Liver (tissue), 9 donors: ENCODE results near the gene TCAIM. TPM values are rescaled to one million over a fixed set of nuclear protein-coding genes. Genes with fewer than 3 reads are reported as not detected.

Experiments used
- DNase-seq: peaks from one replicate; pipeline ENCODE4 v3.0.0-alpha.2; 2017; ENCODE audit warnings: low spot score
- H3K27ac ChIP-seq, 2 donors: one replicate each; pipeline ENCODE4 v1.7.0; 2013; ENCODE audit warnings: inconsistent platforms in 2 of 2, low read length in 2 of 2, control low read depth in 1 of 2, low read depth in 1 of 2, mild to moderate bottlenecking in 1 of 2
- H3K27me3 ChIP-seq, 4 donors: one replicate each; pipeline versions ENCODE4 v1.6.1 to v1.7.0; 2013; ENCODE audit warnings: low read length in 3 of 4, inconsistent platforms in 1 of 4, mild to moderate bottlenecking in 1 of 4, moderate library complexity in 1 of 4; ENCODE audit not compliant: control insufficient read depth in 4 of 4, insufficient read depth in 4 of 4
- H3K36me3 ChIP-seq, 4 donors: one replicate each; pipeline versions ENCODE4 v1.6.1 to v1.7.0; 2013; ENCODE audit warnings: low read length in 3 of 4, mild to moderate bottlenecking in 3 of 4, low read depth in 1 of 4, moderate library complexity in 1 of 4; ENCODE audit not compliant: control insufficient read depth in 4 of 4, insufficient read depth in 3 of 4
- H3K4me1 ChIP-seq, 4 donors: one replicate each; pipeline versions ENCODE4 v1.6.1 to v1.7.0; 2013; ENCODE audit warnings: low read length in 3 of 4, mild to moderate bottlenecking in 3 of 4, moderate library complexity in 1 of 4; ENCODE audit not compliant: control insufficient read depth in 4 of 4, insufficient read depth in 4 of 4
- H3K4me3 ChIP-seq, 3 donors: one replicate each; pipeline versions ENCODE4 v1.6.1 to v1.7.0; 2013; ENCODE audit warnings: low read length in 3 of 3, control low read depth in 1 of 3, low read depth in 1 of 3, mild to moderate bottlenecking in 1 of 3
- H3K9ac ChIP-seq, 2 donors: one replicate each; pipeline ENCODE4 v1.7.0; 2013; ENCODE audit warnings: low read length in 2 of 2, mild to moderate bottlenecking in 2 of 2, moderate library complexity in 2 of 2, control low read depth in 1 of 2, low read depth in 1 of 2
- H3K9me3 ChIP-seq, 4 donors: one replicate each; pipeline versions ENCODE4 v1.6.1 to v1.7.0; 2013; ENCODE audit warnings: low read length in 3 of 4; ENCODE audit not compliant: control insufficient read depth in 4 of 4
- EGR1 ChIP-seq, 2 donors: IDR thresholded peaks; 2 replicates each; pipeline ENCODE4 v1.6.1; 2016 to 2018; ENCODE audit warnings: antibody characterized with exemption in 2 of 2, low read depth in 2 of 2
- FOXA1 ChIP-seq: IDR thresholded peaks from 2 replicates; pipeline ENCODE4 v1.6.1; 2016; ENCODE audit warnings: antibody characterized with exemption
- FOXA2 ChIP-seq: IDR thresholded peaks from 2 replicates; pipeline ENCODE4 v1.6.1; 2016; ENCODE audit warnings: antibody characterized with exemption
- GABPA ChIP-seq, 2 donors: IDR thresholded peaks in 1 of 2; conservative IDR thresholded peaks in 1 of 2; 2 replicates each; pipeline ENCODE4 v1.6.1; 2016; ENCODE audit warnings: antibody characterized with exemption in 2 of 2, mild to moderate bottlenecking in 1 of 2, moderate library complexity in 1 of 2
- HNF4A ChIP-seq, 2 donors: conservative IDR thresholded peaks; 2 replicates each; pipeline ENCODE4 v1.6.1; 2016; ENCODE audit warnings: antibody characterized with exemption in 2 of 2, mild to moderate bottlenecking in 2 of 2
- HNF4G ChIP-seq: IDR thresholded peaks from 2 replicates; pipeline ENCODE4 v1.6.1; 2016; ENCODE audit warnings: antibody characterized with exemption
- JUND ChIP-seq, 2 donors: IDR thresholded peaks; 2 replicates each; pipeline ENCODE4 v1.6.1; 2016; ENCODE audit warnings: antibody characterized with exemption in 2 of 2
- RAD21 ChIP-seq, 2 donors: IDR thresholded peaks; 2 replicates each; pipeline ENCODE4 v1.6.1; 2016; ENCODE audit warnings: antibody characterized with exemption in 2 of 2, mild to moderate bottlenecking in 2 of 2
- RXRA ChIP-seq, 2 donors: IDR thresholded peaks; 2 replicates each; pipeline ENCODE4 v1.6.1; 2017 to 2018; ENCODE audit warnings: antibody characterized with exemption in 2 of 2, mild to moderate bottlenecking in 1 of 2
- SP1 ChIP-seq: IDR thresholded peaks from 2 replicates; pipeline ENCODE4 v1.6.1; 2018; ENCODE audit warnings: antibody characterized with exemption, mild to moderate bottlenecking
- TAF1 ChIP-seq: conservative IDR thresholded peaks from 2 replicates; pipeline ENCODE4 v1.6.1; 2016; ENCODE audit warnings: antibody characterized with exemption, mild to moderate bottlenecking
- YY1 ChIP-seq: IDR thresholded peaks from 2 replicates; pipeline ENCODE4 v1.6.1; 2016; ENCODE audit warnings: antibody characterized with exemption, mild to moderate bottlenecking
- WGBS: extraction: QIAGEN DNeasy Blood & Tissue Kit; methylation state at CpG from one replicate; pipeline ENCODE4 v1.1.7; 2013; 5-methylcytosine and 5-hydroxymethylcytosine counted together
- polyA plus RNA-seq, 2 donors: library from polyadenylated mRNA; stranded (reverse) in 1 of 2; unstranded in 1 of 2; fragments of 200-250 nt in 1 of 2; fragments of >200 nt in 1 of 2; fragmentation: Nextera tagmentation in 1 of 2; extraction: Ambion mirVana in 1 of 2; gene quantifications; one replicate each; pipeline versions ENCODE4 v1.2.1 to v1.2.3, GENCODE V29; 2013 to 2015
- total RNA-seq, 2 donors: library from RNA; depleted of rRNA; stranded (reverse); fragments of >200 nt; gene quantifications; one replicate each; pipeline ENCODE4 v1.2.3, GENCODE V29; 2014
- TF ChIP-seq, protein P1 (sequence below): IDR thresholded peaks from 2 replicates; pipeline ENCODE4 v1.6.1; 2016; ENCODE audit warnings: antibody characterized with exemption
- TF ChIP-seq, protein P2 (sequence below): fragments of 150-350 bp; IDR thresholded peaks from 2 replicates; pipeline ENCODE4 v1.5.1; 2017; ENCODE audit warnings: improper control_type of control experiment, low read depth, low read length; ENCODE audit not compliant: missing input control
- TF ChIP-seq, protein P3 (sequence below): IDR thresholded peaks from 2 replicates; pipeline ENCODE4 v1.6.1; 2016; ENCODE audit warnings: antibody characterized with exemption
- TF ChIP-seq, protein P4 (sequence below): IDR thresholded peaks from 2 replicates; pipeline ENCODE4 v1.6.1; 2016; ENCODE audit warnings: antibody characterized with exemption
- TF ChIP-seq, protein P5 (sequence below): IDR thresholded peaks from 2 replicates; pipeline ENCODE4 v1.6.1; 2016; ENCODE audit warnings: antibody characterized with exemption, mild to moderate bottlenecking
- donor health status: healthy.
- donor health status: healthy.
- donor health status: healthy.
- donor health status: healthy.
- donor health status: healthy.

The TCAIM gene
- total and polyA plus RNA-seq, 4 donors, result 21.0 to 46.6 (median 24.0) TPM

DNA sequence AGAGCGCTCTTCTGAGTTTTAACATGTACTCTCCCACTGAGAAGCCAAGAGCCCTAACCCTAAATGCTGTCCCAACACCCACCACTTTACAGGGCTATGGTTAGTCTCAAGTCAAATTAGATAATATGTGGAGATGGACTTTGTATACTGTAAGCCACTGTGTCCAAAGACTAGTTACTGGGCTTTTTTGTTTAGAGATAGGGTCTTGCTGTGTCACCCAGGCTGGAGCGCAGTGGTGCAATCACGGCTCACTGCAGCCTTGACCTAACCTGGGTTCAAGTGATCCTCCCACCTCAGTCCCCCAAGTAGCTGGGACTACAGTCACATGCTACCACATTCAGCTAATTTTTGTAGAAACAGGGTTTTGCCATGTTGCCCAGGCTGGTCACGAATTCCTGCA is 115.7 kb downstream of the TCAIM start:
- Histone ChIP-seq H3K36me3 (peaks cover 18 to 56% (median 46%) of the 10 kb centered on the region in 4 donors), H3K27me3 (no peaks in the 10 kb centered on the region), H3K9ac (no peak overlapping the region), H3K9me3 (no peaks in the 10 kb centered on the region), H3K27ac (no peak overlapping the region), H3K4me3 (no peak overlapping the region), H3K4me1 (no peaks in the 10 kb centered on the region)
- TF ChIP-seq RXRA (IDR thresholded peaks at IDR 0.05), result no peak
- no peak for TF ChIP-seq FOXA2
- TF ChIP-seq, protein P1, sequence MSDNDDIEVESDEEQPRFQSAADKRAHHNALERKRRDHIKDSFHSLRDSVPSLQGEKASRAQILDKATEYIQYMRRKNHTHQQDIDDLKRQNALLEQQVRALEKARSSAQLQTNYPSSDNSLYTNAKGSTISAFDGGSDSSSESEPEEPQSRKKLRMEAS, result no peak
- TF ChIP-seq, protein P2, sequence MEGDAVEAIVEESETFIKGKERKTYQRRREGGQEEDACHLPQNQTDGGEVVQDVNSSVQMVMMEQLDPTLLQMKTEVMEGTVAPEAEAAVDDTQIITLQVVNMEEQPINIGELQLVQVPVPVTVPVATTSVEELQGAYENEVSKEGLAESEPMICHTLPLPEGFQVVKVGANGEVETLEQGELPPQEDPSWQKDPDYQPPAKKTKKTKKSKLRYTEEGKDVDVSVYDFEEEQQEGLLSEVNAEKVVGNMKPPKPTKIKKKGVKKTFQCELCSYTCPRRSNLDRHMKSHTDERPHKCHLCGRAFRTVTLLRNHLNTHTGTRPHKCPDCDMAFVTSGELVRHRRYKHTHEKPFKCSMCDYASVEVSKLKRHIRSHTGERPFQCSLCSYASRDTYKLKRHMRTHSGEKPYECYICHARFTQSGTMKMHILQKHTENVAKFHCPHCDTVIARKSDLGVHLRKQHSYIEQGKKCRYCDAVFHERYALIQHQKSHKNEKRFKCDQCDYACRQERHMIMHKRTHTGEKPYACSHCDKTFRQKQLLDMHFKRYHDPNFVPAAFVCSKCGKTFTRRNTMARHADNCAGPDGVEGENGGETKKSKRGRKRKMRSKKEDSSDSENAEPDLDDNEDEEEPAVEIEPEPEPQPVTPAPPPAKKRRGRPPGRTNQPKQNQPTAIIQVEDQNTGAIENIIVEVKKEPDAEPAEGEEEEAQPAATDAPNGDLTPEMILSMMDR, result no peak
- no peak for TF ChIP-seq YY1
- TF ChIP-seq TAF1, result no peak
- TF ChIP-seq SP1, result no peak
- no peak for TF ChIP-seq EGR1 (IDR thresholded peaks at IDR 0.05; ENCODE audit: low read depth in 2 of 2)
- TF ChIP-seq, protein P3, sequence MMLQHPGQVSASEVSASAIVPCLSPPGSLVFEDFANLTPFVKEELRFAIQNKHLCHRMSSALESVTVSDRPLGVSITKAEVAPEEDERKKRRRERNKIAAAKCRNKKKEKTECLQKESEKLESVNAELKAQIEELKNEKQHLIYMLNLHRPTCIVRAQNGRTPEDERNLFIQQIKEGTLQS, result no peak
- TF ChIP-seq HNF4G, result no peak
- TF ChIP-seq, protein P4, sequence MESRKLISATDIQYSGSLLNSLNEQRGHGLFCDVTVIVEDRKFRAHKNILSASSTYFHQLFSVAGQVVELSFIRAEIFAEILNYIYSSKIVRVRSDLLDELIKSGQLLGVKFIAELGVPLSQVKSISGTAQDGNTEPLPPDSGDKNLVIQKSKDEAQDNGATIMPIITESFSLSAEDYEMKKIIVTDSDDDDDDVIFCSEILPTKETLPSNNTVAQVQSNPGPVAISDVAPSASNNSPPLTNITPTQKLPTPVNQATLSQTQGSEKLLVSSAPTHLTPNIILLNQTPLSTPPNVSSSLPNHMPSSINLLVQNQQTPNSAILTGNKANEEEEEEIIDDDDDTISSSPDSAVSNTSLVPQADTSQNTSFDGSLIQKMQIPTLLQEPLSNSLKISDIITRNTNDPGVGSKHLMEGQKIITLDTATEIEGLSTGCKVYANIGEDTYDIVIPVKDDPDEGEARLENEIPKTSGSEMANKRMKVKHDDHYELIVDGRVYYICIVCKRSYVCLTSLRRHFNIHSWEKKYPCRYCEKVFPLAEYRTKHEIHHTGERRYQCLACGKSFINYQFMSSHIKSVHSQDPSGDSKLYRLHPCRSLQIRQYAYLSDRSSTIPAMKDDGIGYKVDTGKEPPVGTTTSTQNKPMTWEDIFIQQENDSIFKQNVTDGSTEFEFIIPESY, result no peak
- no peak for TF ChIP-seq JUND (IDR thresholded peaks at IDR 0.05)
- 93% methylated on average over 4 of the region's 4 CpGs for WGBS
- DNase-seq, result no peak

DNA sequence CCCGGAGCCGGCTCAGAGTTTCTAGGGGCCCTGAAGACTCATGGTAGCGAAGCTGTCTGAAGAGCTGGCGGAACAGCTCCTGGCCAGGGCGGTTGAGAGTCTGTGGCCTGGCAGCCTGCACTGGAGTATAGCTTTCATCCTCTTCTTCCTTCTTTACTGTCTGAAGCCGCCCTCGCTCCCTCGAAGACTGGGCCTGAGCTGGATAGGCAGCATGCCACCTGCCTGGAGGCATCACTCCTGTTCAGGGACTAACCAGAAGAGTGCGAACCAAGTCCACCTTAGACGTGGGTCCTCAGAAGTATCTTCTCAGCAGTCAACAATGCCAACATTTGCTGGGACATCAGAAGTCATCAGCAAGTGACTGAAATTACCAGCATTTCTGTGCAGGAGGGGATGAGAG is 116.8 kb downstream of the TCAIM start:
- no peak for TF ChIP-seq TAF1
- no peak for TF ChIP-seq RAD21 (IDR thresholded peaks at IDR 0.05)
- TF ChIP-seq GABPA (IDR thresholded peaks at IDR 0.05 in 1 of 2, conservative IDR thresholded peaks at IDR 0.05 in 1 of 2), result no peak
- no peak for TF ChIP-seq SP1
- TF ChIP-seq, protein P4, result no peak
- no peak for TF ChIP-seq HNF4G
- no peak for TF ChIP-seq FOXA2
- TF ChIP-seq HNF4A (conservative IDR thresholded peaks at IDR 0.05), result no peak
- TF ChIP-seq, protein P1, result no peak
- no peak for TF ChIP-seq YY1
- TF ChIP-seq FOXA1, result no peak
- TF ChIP-seq, protein P5, sequence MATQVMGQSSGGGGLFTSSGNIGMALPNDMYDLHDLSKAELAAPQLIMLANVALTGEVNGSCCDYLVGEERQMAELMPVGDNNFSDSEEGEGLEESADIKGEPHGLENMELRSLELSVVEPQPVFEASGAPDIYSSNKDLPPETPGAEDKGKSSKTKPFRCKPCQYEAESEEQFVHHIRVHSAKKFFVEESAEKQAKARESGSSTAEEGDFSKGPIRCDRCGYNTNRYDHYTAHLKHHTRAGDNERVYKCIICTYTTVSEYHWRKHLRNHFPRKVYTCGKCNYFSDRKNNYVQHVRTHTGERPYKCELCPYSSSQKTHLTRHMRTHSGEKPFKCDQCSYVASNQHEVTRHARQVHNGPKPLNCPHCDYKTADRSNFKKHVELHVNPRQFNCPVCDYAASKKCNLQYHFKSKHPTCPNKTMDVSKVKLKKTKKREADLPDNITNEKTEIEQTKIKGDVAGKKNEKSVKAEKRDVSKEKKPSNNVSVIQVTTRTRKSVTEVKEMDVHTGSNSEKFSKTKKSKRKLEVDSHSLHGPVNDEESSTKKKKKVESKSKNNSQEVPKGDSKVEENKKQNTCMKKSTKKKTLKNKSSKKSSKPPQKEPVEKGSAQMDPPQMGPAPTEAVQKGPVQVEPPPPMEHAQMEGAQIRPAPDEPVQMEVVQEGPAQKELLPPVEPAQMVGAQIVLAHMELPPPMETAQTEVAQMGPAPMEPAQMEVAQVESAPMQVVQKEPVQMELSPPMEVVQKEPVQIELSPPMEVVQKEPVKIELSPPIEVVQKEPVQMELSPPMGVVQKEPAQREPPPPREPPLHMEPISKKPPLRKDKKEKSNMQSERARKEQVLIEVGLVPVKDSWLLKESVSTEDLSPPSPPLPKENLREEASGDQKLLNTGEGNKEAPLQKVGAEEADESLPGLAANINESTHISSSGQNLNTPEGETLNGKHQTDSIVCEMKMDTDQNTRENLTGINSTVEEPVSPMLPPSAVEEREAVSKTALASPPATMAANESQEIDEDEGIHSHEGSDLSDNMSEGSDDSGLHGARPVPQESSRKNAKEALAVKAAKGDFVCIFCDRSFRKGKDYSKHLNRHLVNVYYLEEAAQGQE, result no peak
- TF ChIP-seq RXRA (IDR thresholded peaks at IDR 0.05), result no peak
- TF ChIP-seq, protein P2, result no peak
- no peak for TF ChIP-seq JUND (IDR thresholded peaks at IDR 0.05)
- no peaks in the 10 kb centered on the region for H3K9me3 ChIP-seq
- no peaks in the 10 kb centered on the region for H3K4me1 ChIP-seq
- H3K27ac ChIP-seq, result no peak overlapping the region
- no peak for DNase-seq
- H3K9ac ChIP-seq, result no peak overlapping the region
- WGBS, result 97% methylated on average over 10 of the region's 10 CpGs
- peaks cover 15 to 48% (median 35%) of the 10 kb centered on the region in 4 donors for H3K36me3 ChIP-seq
- H3K27me3 ChIP-seq, result no peaks in the 10 kb centered on the region
- H3K4me3 ChIP-seq, result no peak overlapping the region
